ENCODE measurements around the gene C11orf65.
"Not testable (repeated sequence)": the region's sequence is repeated elsewhere in the genome, so short reads cannot be mapped to it uniquely, and the experiment has no call there.

Gene C11orf65

GRCh38 chr11:108474664-108475463 is 7.5 kb upstream of the C11orf65 start:
- DNase-seq = no peak

DNA sequence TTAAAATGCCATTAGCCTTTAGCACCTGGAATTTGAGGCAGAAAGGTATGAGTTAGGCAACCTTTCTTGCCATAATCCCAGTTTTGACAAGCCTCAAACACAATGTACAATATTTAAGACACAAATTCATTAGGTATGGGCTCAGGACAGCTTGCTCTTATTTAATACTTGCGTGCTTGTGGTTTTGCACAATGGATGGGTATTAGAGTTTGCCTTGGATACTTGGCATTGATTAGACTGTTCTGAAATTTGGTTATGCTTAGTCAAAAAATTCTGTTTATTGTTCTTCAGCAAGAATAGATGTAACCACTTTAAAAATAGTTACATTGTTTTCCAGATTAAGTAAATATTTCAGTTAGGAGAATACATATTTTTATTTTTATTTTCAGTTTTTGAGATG is 5.4 kb upstream of the C11orf65 start:
- no peak for DNase-seq

- DNase-seq = no peak
These were observed 1.1 kb upstream of the C11orf65 start for GRCh38 chr11:108468478-108468864.

DNA sequence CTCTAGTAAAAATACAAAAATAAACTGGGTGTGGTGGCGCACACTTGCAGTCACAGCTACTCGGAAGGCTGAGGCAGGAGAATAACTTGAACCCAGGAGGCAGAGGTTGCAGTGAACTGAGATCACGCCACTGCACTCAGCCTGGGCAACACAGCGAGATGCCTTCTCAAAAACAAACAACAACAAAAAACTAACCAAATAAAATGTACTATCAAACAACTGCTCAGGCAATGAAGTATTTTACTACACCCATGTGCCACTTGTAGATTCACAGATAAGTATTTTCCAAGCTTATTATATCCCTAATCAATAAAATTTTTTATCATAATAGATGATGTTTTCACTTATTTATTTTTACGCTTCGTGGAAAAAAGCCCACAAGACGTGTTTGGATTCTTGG is 924 bp downstream of the C11orf65 start:
- DNase-seq = no peak

GRCh38 chr11:108453207-108453835 is 14.0 kb downstream of the C11orf65 start:
- no peak for DNase-seq

- DNase-seq = not testable (repeated sequence)
These were observed 25.9 kb downstream of the C11orf65 start for GRCh38 chr11:108441445-108441844.

GRCh38 chr11:108436594-108436993 is 30.7 kb downstream of the C11orf65 start:
- DNase-seq = no peak

DNA sequence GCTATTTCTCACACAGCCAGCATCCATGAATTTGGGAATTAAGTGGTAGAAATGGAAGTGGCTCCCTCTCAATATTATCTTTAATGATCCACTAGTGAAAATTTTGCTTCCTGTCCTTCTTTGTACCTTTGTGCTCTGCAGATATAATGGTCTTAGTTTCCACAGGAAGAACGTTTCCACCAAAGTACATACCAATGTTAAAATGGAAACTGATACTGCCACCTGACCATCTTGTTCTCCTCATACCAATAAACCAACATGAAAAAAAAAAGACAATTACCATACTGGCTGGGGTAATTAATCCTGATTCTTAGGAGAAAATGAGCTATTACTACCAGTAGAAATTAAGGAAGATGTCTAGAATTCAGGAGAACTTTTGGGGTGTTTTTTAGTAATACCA is 32.3 kb downstream of the C11orf65 start:
- no peak for DNase-seq

DNA sequence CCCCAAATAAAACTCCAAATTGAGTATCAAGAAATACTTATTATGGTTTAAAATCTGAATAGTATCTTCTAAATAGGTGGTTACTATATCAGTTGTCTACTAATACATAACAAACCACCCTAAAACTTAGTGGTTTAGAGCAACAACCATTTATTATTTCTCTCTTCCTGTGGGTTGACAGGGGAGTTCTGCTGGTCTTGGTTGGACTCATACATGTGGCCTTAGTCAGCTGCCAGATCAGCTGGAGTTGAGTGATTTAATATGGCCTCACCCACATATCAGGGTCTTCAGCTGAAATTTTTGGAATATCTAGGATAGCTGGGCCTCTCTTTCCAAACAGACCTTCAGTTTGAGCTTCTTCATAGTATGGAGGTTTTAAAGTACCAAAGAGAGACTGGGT is 34.5 kb downstream of the C11orf65 start:
- DNase-seq = no peak

- no peak for DNase-seq
These were observed 35.3 kb downstream of the C11orf65 start for GRCh38 chr11:108431997-108432396.

- DNase-seq = no peak
These were observed 36.0 kb downstream of the C11orf65 start for GRCh38 chr11:108431370-108431769.

DNA sequence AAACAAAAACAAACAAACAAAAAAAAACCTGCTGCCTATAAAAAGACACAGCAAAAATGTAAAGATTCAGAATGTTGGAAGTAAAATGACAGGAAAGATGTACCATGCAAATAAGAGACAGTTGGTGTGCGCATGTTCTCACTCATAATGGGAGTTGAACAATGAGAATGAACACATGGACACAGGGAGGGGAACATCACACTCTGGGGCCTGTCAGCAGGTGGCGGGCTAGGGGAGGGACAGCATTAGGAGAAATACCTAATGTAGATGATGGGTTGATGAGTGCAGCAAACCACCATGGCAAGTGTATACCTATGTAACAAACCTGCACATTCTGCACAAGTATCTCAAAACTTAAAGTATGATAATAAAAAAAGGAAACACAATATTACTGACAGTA is 49.8 kb downstream of the C11orf65 start:
- DNase-seq = not testable (repeated sequence)

- DNase-seq = no peak
These were observed 52.4 kb downstream of the C11orf65 start for GRCh38 chr11:108414958-108415357.

DNA sequence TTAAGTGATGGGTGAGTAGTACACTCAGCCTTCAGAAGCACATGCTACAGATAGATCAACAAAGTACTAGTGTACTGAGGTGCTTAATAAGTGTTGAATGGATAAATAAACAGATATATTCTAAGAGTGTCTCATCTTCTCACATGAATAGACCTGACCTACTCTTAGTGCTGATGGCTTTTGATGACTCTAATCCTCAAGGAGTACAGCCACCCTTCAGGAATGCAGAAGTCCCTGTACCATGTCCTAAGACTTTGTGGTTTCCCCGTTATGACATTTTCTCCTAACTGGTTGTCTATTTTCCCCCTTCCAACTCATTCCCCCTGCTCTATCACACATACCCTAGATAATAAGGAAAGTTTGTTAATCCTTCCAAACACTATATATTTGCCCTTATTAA is 61.6 kb downstream of the C11orf65 start:
- DNase-seq = no peak

DNA sequence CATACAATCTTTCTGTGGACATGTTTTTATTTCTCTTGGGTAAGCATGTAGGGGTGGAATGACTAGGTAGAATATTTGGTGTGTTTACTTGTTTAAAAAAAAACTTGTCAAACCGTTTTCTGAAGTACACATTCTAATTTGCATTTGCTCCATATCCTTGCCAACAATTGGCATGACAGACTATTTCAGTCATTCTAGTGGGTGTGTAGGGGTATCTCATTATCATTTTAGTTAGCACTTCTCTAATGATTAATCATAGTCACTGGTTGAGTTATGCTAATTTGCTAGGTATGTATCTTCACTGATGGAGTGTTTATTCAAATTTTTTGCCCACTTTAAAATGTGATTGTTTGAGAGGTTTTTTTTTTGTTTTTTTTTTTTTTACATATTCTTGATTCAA is 64.3 kb downstream of the C11orf65 start:
- no peak for DNase-seq

GRCh38 chr11:108402241-108402640 is 65.1 kb downstream of the C11orf65 start:
- no peak for DNase-seq

DNA sequence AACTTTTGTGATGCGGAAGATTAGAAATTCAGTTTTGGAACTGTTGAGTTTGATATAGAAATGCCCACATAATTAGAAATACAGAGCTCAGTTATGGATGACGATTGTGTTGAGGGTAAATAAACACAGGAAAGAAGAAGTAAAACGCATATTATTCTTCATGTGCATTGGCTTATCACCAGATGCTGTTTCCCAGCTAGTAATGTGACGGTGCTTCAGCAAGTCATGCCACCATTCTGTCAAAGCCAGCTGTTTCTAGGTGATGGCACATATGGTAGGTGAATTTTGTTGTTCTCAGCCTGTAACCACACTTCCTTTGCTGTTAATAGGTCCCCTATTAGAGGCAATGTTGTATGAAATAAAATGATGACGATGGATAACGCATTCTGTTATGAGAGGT is 68.9 kb downstream of the C11orf65 start:
- no peak for DNase-seq

- DNase-seq = not testable (repeated sequence)
These were observed 70.7 kb downstream of the C11orf65 start for GRCh38 chr11:108396672-108397071.

- DNase-seq = no peak
These were observed 72.5 kb downstream of the C11orf65 start for GRCh38 chr11:108394744-108395284.

DNA sequence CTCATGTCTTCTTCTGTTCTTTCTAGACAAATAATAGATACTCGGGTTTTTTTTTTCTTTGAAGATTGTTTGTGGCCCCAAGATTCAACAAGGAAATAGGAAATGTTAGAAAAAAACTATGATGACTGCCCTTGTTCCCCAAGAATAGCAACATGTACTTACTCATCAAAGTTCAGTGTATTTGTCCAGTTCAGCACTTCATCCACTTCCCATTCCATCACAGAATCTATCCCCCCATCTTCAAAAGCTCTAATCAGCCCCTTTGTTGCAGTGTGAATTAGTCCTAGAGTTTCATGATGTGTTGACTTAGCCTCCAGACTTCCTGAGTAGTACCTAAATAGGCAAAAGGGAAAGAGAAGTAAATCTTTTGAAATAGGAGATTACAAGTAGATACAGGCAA is 74.3 kb downstream of the C11orf65 start:
- DNase-seq = no peak

DNA sequence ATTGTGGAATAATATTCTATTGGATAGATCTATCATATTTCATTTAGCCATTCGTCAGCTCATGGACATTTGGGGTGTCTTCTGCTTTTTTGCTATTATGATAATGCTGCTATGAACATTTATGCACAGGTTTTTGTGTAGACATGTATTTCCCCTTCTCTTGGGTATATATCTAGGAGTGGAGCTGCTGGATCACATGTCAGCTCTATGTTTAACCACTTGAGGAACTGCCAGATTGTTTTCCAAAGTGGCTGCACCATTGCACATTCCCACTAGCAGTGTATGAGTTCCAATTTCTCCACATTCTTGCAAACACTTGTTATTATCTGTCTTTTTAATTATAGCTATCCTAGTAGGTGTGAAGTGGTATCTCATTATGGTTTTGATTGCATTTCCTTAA is 75.0 kb downstream of the C11orf65 start:
- peak in 1 of 56 donors; percentile 14 for DNase-seq

- DNase-seq = no peak
These were observed 78.8 kb downstream of the C11orf65 start for GRCh38 chr11:108388576-108388975.

DNA sequence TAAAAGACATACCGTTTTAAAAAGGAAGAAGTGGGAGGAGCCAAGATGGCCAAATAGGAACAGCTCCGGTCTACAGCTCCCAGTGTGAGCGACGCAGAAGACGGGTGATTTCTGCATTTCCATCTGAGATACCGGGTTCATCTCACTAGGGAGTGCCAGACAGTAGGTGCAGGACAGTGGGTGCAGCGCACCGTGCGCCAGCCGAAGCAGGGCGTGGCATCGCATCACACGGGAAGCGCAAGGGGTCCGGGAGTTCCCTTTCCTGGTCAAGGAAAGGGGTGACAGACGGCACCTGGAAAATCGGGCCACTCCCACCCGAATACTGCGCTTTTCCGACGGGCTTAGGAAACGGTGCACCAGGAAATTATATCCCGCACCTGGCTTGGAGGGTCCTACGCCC is 93.8 kb downstream of the C11orf65 start:
- DNase-seq = not testable (repeated sequence)
